Fibroblast of mammary gland (primary cell): ENCODE results near the gene C16orf89.

Experiments
- DNase-seq: peaks from one replicate; pipeline ENCODE4 v3.0.0-alpha.2; 2010; ENCODE audit warnings: low read depth
- H3K4me3 ChIP-seq: 2 replicates; pipeline ENCODE4 v1.5.1; 2011; ENCODE audit warnings: low read depth, mild to moderate bottlenecking, low read length, moderate library complexity; ENCODE audit not compliant: control insufficient read depth
- CTCF ChIP-seq: conservative IDR thresholded peaks from 2 replicates; pipeline ENCODE4 v1.5.1; 2011; ENCODE audit warnings: low read depth, low read length, inconsistent platforms; ENCODE audit not compliant: control insufficient read depth, insufficient read depth

Gene C16orf89

GRCh38 chr16:5070431-5071186 is 4.9 kb upstream of the C16orf89 start:
- no peak for TF ChIP-seq CTCF

GRCh38 chr16:5069854-5070253 is 4.1 kb upstream of the C16orf89 start:
- no peak overlapping the region for H3K4me3 ChIP-seq
- DNase-seq = no peak
- TF ChIP-seq CTCF = no peak

More at GRCh38 chr16:5070431-5071186, 4.9 kb upstream of the C16orf89 start:
- H3K4me3 ChIP-seq = no peak overlapping the region
- DNase-seq = no peak

- TF ChIP-seq CTCF = no peak
- no peak overlapping the region for H3K4me3 ChIP-seq
- no peak for DNase-seq
Observed at GRCh38 chr16:5069048-5069447, 3.3 kb upstream of the C16orf89 start.

- DNase-seq = no peak
- H3K4me3 ChIP-seq = no peak overlapping the region
- TF ChIP-seq CTCF = no peak
Observed at GRCh38 chr16:5066511-5066910, 755 bp upstream of the C16orf89 start.

- no peak for TF ChIP-seq CTCF
- no peak overlapping the region for H3K4me3 ChIP-seq
- DNase-seq = no peak
Observed at GRCh38 chr16:5065326-5065725, 430 bp downstream of the C16orf89 start.

GRCh38 chr16:5064915-5065314 is 841 bp downstream of the C16orf89 start:
- H3K4me3 ChIP-seq = no peak overlapping the region
- no peak for TF ChIP-seq CTCF
- DNase-seq = no peak
